HG03108 (cell line): ENCODE data around the gene ACTN1.

ENCODE experiments used
- ATAC-seq: cut with Tn5 transposase; IDR thresholded peaks from one replicate; pipeline ENCODE4 v1.9.1; 2021; ENCODE audit warnings: moderate library complexity; ENCODE audit not compliant: unreplicated experiment

ACTN1 gene

DNA sequence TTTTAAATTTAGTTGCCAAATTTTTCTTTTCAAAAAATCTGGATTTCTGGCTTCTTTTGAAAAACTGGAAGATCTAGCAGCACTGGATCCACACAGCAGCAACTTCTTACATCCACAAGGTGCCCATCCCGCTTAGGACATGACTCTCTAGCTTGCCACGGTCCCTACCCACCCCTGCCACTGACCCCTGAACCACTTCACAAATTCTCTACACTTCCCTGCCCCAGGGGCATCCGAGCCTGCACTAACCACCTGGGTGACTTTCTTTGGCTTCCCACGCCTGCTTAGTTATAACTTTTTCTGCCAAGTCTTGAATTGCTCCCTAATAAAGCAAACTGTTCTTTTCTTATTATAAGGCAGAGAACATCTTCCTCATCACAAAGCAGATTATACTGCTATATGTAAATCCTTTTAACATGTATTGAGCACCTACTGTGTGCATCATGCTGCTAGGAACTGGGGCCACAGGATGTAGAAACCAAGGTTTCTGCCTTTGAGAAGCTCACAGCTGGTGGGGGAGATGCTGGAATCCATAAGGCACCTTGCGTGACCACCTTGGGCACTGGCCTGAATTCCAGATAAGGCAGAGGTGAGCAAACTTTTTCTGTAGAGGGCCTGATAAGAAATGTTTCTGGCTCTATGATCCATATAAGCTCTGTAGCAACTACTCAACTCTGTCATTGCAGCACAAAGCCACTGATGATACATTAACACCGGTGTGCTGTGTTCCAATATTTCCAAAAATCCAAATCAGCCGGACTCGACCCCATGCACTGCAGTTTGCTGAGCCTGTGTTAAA lies 59.8 kb downstream of the ACTN1 start:
- ATAC-seq = no peak

DNA sequence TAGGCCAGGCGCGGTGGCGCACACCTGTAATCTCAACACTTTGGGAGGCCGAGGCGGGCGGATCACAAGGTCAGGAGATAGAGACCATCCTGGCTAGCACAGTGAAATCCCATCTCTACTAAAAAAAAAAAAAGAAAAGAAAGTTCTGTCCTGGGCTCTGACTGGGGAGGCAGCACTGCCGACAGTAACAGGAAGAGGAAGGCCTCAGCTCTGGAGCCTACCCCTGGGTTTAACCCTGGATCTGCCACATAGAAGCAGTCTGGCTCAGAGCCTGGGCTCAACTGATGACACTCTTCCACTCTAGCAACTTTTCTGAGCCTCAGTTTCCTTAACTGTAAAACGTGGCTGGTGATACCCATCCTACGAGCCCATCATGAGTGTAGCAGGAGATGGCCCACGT lies 60.5 kb downstream of the ACTN1 start:
- ATAC-seq = no peak

- ATAC-seq = no peak
These were observed 62.7 kb downstream of the ACTN1 start for GRCh38 chr14:68916358-68916941.

DNA sequence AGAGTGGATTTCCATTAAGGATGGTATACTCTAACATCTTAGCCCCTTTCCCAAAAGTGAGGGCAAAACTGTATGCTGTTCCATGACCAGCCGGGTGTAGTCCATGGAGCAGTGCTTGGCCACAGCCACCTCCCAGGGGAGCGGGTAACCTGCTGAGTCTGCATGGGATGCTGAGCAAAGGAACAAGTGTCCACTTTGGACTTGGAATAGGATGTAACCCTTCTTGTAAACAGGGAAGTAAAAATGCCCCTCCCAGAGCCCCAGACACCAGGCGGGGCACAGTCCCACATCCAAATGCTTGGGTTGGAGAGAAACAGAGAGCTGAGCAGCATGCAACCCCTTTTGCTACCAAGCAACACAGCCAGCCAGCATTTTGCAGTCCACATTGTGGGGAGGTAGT lies 65.6 kb downstream of the ACTN1 start:
- ATAC-seq = no peak

DNA sequence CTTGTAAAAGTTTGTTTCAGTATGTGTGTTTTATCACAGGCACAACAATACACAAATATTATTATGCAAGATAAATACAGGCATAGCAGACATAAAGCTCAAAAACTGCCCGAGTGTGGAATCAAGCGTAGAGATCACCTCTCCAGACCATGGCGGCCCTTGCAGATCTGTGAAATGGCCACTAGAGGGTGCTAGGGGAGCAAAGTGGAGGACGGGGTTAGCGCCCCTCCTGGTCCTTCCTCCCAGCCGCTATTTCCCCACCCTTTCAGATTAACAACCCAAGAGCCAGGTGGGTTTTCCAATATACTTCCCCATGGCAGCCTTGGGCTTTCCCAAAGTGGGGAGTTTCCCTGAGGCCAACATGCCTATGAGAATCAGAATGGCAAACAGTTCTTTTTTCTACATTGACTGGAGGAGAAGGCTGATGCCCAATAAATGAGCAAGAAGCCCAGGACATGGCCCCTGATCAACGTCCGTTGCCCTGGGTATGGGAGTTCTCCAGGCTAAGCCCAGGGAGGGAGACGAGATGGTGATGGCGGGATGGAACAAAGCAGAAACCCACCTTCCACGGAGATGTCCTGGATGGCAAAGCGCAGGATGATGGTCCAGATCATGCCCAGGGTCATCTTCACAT lies 67.4 kb downstream of the ACTN1 start:
- ATAC-seq = peak; percentile 52

- no peak for ATAC-seq
These were observed 68.6 kb downstream of the ACTN1 start for GRCh38 chr14:68910540-68910939.

- no peak for ATAC-seq
These were observed 70.3 kb downstream of the ACTN1 start for GRCh38 chr14:68908803-68909202.

DNA sequence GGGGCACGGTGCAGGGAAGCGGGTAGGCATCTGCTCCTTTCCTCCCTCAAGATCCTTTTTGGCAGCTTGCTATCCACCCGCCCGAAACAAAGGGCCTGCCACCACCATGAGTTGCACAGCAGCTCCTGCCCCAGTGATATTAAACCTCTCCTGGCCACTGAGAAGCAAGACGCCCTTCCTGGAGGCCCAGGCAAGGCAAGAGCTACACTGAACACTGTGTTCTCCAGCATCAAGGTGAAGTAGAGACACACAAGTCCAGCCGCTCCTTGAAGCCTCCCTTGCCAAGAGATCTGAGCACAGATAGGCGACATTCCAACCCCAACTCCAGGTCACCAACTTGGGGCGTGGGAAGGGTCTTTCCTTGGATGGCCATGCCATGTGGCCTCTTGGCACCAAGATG lies 70.9 kb downstream of the ACTN1 start:
- no peak for ATAC-seq

DNA sequence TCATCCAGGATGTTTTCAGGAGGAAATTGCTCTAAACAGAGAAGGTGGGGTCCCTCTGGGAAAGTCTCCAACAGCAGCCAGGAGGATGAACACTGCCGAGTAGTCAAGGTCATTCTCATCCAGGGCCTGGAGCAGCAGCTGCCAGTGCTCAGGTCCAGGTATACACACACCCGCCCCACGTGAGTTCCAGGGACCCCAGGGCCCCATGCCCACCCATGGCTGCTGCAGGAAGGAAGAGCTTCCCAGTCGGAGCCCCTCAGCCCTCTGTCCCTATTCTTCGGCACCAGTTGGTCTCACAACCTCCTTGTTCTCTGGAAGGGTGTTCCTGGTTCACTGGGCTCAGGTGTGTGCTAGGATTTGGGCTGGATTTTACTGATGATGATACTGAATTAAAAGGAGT lies 72.7 kb downstream of the ACTN1 start:
- ATAC-seq = no peak

- no peak for ATAC-seq
These were observed 73.8 kb downstream of the ACTN1 start for GRCh38 chr14:68905107-68905895.

- ATAC-seq = no peak
These were observed 76.7 kb downstream of the ACTN1 start for GRCh38 chr14:68902357-68902756.

DNA sequence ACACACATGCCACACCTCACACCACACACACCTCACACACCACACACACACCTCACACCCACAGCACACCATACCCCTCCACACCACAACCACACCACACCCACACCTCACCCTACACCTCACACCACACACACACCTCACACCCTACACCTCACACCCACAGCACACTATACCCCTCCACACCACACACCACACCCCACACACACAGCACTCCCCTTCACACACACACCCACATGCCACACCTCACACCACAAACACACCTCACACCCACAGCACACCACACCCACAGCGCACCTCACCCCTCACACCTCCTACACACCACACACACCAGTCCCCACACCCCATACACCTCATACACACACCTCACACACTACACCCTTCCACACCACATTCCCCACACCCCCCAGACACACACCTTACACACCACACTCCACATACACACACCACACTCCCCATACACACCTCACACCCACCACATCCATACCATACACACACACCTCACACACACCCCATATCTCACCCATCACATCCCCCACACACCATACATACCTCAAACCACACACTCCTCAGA lies 80.0 kb downstream of the ACTN1 start:
- no peak for ATAC-seq

GRCh38 chr14:68898248-68899032 lies 80.7 kb downstream of the ACTN1 start:
- ATAC-seq = no peak

DNA sequence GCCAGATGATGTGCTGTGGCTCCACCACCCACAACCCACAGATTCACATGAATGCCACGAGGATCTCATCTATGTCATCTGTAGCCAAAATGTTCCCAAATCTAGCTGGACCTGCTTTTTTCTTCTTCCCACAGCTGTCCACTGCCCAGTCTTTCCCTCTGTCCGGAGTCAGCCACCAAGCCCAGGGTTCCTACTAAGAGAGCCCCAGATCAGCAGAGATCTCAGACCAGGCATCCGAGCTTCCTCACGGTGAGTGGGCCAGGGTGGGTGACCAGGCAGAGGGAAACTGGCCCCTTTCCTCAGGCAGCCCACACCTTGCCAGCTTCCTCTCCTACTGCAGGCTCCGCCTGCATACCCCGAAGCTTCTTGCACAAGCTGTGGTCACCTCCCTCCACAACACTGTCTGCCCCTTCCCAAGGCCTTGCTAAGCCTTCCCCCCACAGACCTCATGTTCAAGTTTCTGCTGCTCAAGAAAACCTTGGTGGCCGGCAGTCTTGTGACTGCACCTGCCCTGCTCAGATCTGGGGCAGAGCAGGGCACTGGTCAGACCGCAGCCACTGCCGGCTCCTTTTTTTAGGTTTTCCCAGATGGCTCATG lies 81.4 kb downstream of the ACTN1 start:
- no peak for ATAC-seq

GRCh38 chr14:68896132-68896531 lies 83.0 kb downstream of the ACTN1 start:
- no peak for ATAC-seq

DNA sequence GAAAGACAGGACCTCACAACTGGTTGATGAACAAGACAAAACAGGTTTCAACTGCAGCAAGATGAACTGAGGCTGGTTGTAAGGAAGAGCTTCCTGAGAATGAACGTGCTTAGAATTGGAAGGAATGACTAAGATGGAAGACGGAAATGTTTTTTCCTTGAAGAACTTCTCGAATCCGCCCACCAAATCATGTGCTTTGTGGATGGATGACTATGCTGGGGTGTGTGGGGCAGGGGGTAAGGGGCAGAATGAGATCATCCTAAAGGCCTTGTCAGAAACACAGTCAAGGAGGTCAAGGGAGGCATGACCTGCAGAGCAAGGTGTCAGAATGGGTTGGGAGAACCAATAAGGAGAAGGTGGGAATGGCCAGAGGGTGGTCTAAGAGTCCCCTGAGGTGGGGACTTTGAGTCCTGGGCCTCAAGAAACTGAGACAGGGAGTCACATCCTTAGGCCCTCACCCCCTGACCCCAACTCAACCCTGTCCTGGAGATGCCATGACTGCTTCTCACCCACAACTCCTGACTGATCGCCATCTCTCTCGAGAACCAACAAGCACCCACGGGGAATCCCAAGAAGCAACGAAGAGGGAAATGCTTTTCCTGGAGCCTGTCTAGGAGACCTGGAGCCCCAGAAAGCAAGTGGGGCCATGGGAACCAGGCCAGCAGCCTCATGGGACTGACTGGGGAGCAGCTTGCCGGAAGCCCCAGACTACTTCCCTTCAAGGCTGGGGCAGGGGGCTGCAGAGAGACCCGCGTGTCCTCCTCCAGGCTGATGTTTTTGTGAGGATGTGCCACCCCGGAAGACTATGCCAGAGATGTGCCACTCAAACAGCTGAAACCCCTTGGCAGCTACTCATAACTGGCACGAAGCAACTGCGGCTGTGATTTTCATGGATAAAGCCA lies 84.0 kb downstream of the ACTN1 start:
- ATAC-seq = no peak

DNA sequence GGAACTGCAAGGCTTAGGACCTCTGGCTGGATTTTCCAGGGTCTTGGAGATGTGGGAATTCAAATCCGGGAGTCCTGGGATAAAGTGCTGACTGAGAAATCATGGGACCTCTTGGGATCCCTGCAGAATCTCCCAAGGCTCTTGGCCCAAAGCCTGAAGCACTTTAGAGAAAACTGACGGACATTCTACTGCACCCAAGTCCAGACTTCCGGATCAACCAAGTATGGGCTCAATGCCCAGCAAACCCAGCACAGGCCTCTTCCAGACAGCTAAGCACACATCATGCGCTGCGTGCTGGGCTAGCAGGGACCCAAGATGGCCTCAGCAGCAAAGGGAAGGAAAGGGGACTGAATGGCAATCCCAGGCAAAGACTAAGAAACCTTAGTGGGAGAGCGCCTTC lies 85.0 kb downstream of the ACTN1 start:
- ATAC-seq = no peak

GRCh38 chr14:68893566-68893965 lies 85.5 kb downstream of the ACTN1 start:
- no peak for ATAC-seq

- ATAC-seq = no peak
These were observed 86.1 kb downstream of the ACTN1 start for GRCh38 chr14:68892961-68893360.
